HepG2 (cell line): ENCODE data around the gene NPC2. TPM values are rescaled to one million over a fixed set of nuclear protein-coding genes. Genes with fewer than 3 reads are reported as not detected.

ENCODE experiments used
- AGO1 ChIP-seq: fragments of 200-400 bp; formaldehyde crosslinking; IDR thresholded peaks from 2 replicates; pipeline ENCODE4 v1.6.1; 2017; ENCODE audit warnings: mild to moderate bottlenecking, low read depth, low read length, moderate library complexity; ENCODE audit not compliant: poor library complexity, severe bottlenecking
- CCAR2 ChIP-seq: fragments of 200-400 bp; formaldehyde crosslinking; optimal IDR thresholded peaks from 2 replicates; pipeline ENCODE3; 2018; ENCODE audit warnings: low read depth, mild to moderate bottlenecking, low read length, moderate library complexity
- HNF1B ChIP-seq: sonication (generic); formaldehyde crosslinking; IDR thresholded peaks from 2 replicates; pipeline ENCODE4 v1.5.1; 2020; ENCODE audit warnings: mild to moderate bottlenecking, moderate library complexity, missing genetic modification reagents
- KLF16 ChIP-seq, 2 experiments: sonication (generic) in 1 of 2; formaldehyde crosslinking in 1 of 2; IDR thresholded peaks; 2 replicates each; pipeline versions ENCODE4 v1.6.1 to v1.8.0; 2016 to 2023; ENCODE audit warnings: missing genetic modification reagents in 2 of 2, missing compliant biosample characterization in 1 of 2
- NFIC ChIP-seq: IDR thresholded peaks from 2 replicates; pipeline ENCODE4 v1.6.1; 2012; ENCODE audit warnings: mild to moderate bottlenecking, low read length, inconsistent platforms
- PTBP1 ChIP-seq: fragments of 200-400 bp; formaldehyde crosslinking; IDR thresholded peaks from 2 replicates; pipeline ENCODE4 v1.6.1; 2018; ENCODE audit warnings: low read length, low read depth; ENCODE audit not compliant: poor library complexity, severe bottlenecking
- SIX4 ChIP-seq: sonication (generic); formaldehyde crosslinking; IDR thresholded peaks from 2 replicates; pipeline ENCODE4 v1.4.0; 2020; ENCODE audit warnings: missing genetic modification reagents
- SMC3 ChIP-seq: IDR thresholded peaks from 2 replicates; pipeline ENCODE4 v1.6.1; 2011; ENCODE audit warnings: low read length, improper control_type of control experiment
- SUZ12 ChIP-seq: fragments of 150-350 bp; IDR thresholded peaks from 2 replicates; pipeline ENCODE4 v1.6.1; 2014; ENCODE audit warnings: low read depth, low read length
- ZBTB40 ChIP-seq, 2 experiments: fragments of 450-650 bp in 1 of 2; sonication (generic) in 1 of 2; formaldehyde crosslinking in 1 of 2; IDR thresholded peaks; 2 replicates each; pipeline versions ENCODE4 v1.6.1 to v1.8.0; 2016 to 2022; ENCODE audit warnings: antibody characterized with exemption in 1 of 2, mild to moderate bottlenecking in 1 of 2, missing genetic modification reagents in 1 of 2
- ZNF333 ChIP-seq: sonication (generic); formaldehyde crosslinking; IDR thresholded peaks from 2 replicates; pipeline ENCODE4 v1.4.0; 2020; ENCODE audit warnings: mild to moderate bottlenecking, missing genetic modification reagents, borderline replicate concordance
- ZNF510 ChIP-seq: sonication (generic); formaldehyde crosslinking; IDR thresholded peaks from 2 replicates; pipeline ENCODE4 v1.4.0; 2020; ENCODE audit warnings: low read depth, mild to moderate bottlenecking, missing genetic modification reagents
- ZNF563 ChIP-seq: sonication (generic); formaldehyde crosslinking; IDR thresholded peaks from 2 replicates; pipeline ENCODE4 v1.8.0; 2022; ENCODE audit warnings: mild to moderate bottlenecking, moderate library complexity, missing genetic modification reagents
- ZNF598 ChIP-seq: sonication (generic); formaldehyde crosslinking; IDR thresholded peaks from 2 replicates; pipeline ENCODE4 v1.5.1; 2020; ENCODE audit warnings: mild to moderate bottlenecking, missing genetic modification reagents, borderline replicate concordance
- ZNF766 ChIP-seq: sonication (generic); formaldehyde crosslinking; IDR thresholded peaks from 2 replicates; pipeline ENCODE4 v1.5.0; 2020; ENCODE audit warnings: missing genetic modification reagents, borderline replicate concordance
- polyA plus RNA-seq, 8 experiments: library from polyadenylated mRNA; depleted of rRNA in 3 of 8; stranded (reverse) in 7 of 8; unstranded in 1 of 8; fragments of >200 nt; fragmentation: Illumina TruSeq in 4 of 8; extraction: Trizol in 4 of 8; gene quantifications; 2 replicates each; pipeline versions ENCODE4 v1.2.1 to v1.2.3, GENCODE V29; 2011 to 2016; ENCODE audit warnings: low read depth in 4 of 8, missing spikeins in 1 of 8, mixed read lengths in 1 of 8; ENCODE audit not compliant: insufficient read depth in 1 of 8
- total RNA-seq, 5 experiments: library from RNA; depleted of rRNA; stranded (reverse); fragments of >200 nt; fragmentation: Illumina TruSeq; extraction: Trizol; gene quantifications; 2 replicates each; pipeline ENCODE4 v1.2.3, GENCODE V29; 2016; ENCODE audit warnings: low read depth in 1 of 5
- TF ChIP-seq, protein P1 (sequence below): sonication (generic); formaldehyde crosslinking; IDR thresholded peaks from 2 replicates; pipeline ENCODE4 v1.5.0; 2020; ENCODE audit warnings: missing genetic modification reagents, mild to moderate bottlenecking, borderline replicate concordance

The NPC2 gene
- total and polyA plus RNA-seq, 2 of the 13 experiments (the other 11 are each of a cell fraction or from before 2014, with no cell fraction given), result 132 to 164 TPM

DNA sequence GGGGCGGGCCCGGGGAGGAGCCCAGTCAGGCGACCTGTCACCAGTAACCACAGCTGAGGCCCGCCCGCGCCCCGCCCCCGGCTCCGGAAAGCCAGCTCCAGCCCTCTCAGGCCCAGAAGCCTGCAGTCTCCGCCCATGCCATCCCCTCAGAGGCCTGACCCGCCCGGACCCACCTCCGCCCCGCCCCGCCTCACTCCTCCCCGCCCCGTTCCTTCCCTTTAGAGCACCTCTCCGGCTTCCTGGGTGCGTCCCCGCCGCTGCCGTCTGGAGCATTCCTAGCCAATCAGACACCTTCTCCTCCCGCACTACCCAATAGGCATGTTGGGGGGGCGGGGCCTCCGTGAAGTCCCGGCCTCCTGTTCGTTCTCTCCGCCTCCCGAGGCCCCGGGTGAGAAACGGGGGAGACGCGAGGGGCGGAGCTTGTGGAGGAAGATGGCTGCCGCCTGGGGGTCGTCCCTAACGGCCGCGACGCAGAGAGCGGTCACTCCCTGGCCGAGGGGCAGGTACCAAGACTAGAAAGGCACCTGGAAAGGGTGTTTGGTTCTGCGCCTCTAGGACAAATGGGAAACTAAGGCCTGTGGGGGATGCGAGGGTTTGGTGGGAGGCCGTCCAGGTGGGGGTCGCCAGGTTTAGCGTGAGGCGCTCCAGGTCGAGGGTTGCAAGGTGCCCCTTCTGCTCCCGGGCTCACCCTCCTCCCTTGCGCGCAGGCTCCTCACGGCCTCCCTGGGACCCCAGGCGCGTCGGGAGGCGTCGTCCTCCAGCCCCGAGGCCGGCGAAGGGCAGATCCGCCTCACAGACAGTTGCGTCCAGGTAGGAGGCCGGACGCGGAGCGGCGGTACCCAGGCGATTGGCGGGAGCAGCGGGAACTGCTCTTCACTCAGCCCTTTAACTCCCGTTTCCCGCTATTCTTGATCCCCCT is 497 bp upstream of the NPC2 start, which contains the start of gene ISCA2 (continued):
- TF ChIP-seq ZBTB40 (IDR thresholded peaks at IDR 0.05) (no peak), ZBTB40 (CRISPR knock-in tag; IDR thresholded peaks at IDR 0.05) (no peak), ZNF598 (peak; percentile 43; the same call in 1 of the 2 replicates), PTBP1 (no peak), KLF16 (CRISPR knock-in tag; IDR thresholded peaks at IDR 0.05) (no peak), ZNF563 (CRISPR knock-in tag) (no peak), SMC3 (no peak), ZNF510 (CRISPR knock-in tag) (0 out of 2 replicates have a peak, but pooled peaks have one; percentile 11), AGO1 (no peak), SUZ12 (no peak), CCAR2 (no peak), HNF1B (CRISPR knock-in tag) (0 out of 2 replicates have a peak, but pooled peaks have one; percentile 15), NFIC (no peak), SIX4 (CRISPR knock-in tag) (no peak), ZNF766 (CRISPR knock-in tag) (no peak; the same call in 1 of the 2 replicates), ZNF333 (CRISPR knock-in tag) (peak; percentile 45; the same call in 1 of the 2 replicates)
- TF ChIP-seq, protein P1, sequence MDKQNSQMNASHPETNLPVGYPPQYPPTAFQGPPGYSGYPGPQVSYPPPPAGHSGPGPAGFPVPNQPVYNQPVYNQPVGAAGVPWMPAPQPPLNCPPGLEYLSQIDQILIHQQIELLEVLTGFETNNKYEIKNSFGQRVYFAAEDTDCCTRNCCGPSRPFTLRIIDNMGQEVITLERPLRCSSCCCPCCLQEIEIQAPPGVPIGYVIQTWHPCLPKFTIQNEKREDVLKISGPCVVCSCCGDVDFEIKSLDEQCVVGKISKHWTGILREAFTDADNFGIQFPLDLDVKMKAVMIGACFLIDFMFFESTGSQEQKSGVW, result no peak
